ENCODE measurements around the gene BCAS4. TPM values are rescaled to one million over a fixed set of nuclear protein-coding genes. Genes with fewer than 3 reads are reported as not detected.
A peak's percentile ranks its signal among the peaks of the same experiment; 100 is the strongest.

BCAS4 gene
- total RNA-seq, 4 donors from 2014 or later, result 0.66 to 91.6 (median 1.9) TPM

DNA sequence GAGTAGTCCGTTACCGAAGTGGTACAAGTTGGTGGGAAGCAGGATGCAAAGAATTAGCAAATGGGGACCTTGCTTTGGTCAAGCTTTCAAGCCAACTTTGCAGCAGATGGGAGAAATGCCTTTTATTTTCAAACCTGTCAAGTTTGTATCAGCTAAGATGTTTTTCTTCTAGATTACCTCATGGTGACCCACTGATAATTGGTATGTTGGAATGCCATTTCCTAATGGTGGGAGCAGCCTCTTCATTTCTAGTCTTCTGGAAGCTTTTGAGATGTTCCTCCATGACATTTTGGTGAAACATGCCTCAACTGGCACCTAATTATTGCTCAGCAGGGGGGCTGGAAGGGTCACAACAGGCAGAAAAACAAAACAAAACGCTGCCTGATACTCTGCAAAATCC lies 92.7 kb downstream of the BCAS4 start:
- H3K4me1 ChIP-seq, result no peaks in the 10 kb centered on the region
- no peak overlapping the region for H3K27ac ChIP-seq
- no peaks in the 10 kb centered on the region for H3K27me3 ChIP-seq
- TF ChIP-seq, protein P1, sequence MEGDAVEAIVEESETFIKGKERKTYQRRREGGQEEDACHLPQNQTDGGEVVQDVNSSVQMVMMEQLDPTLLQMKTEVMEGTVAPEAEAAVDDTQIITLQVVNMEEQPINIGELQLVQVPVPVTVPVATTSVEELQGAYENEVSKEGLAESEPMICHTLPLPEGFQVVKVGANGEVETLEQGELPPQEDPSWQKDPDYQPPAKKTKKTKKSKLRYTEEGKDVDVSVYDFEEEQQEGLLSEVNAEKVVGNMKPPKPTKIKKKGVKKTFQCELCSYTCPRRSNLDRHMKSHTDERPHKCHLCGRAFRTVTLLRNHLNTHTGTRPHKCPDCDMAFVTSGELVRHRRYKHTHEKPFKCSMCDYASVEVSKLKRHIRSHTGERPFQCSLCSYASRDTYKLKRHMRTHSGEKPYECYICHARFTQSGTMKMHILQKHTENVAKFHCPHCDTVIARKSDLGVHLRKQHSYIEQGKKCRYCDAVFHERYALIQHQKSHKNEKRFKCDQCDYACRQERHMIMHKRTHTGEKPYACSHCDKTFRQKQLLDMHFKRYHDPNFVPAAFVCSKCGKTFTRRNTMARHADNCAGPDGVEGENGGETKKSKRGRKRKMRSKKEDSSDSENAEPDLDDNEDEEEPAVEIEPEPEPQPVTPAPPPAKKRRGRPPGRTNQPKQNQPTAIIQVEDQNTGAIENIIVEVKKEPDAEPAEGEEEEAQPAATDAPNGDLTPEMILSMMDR (IDR thresholded peaks at IDR 0.05), result no peak
- no peak for TF ChIP-seq POLR2A (IDR thresholded peaks at IDR 0.05)
- H3K9me3 ChIP-seq, result no peaks in the 10 kb centered on the region
- no peak for DNase-seq
- H3K4me3 ChIP-seq, result no peak overlapping the region
- peaks cover 0 to 37% (median 0%) of the 10 kb centered on the region in 3 donors for H3K36me3 ChIP-seq

DNA sequence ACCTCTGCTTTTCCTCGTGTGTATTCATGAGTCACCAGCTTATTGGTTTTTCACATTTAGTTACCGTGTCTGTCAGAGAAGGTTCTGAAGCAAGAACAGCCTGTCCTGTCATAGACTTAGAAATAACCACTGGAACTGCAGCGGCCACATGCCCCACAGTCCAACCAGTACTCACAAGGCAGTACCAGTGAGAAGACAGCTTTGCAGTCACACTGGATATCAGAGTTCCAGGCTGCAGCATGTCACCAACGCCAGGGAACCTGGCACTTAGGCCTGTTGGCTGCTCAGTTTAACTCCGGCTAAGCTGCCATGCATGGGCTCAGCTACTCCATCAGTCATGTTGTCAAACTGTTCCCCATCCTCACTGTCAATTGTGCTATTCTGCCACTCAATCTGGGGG lies 96.3 kb downstream of the BCAS4 start:
- no peaks in the 10 kb centered on the region for H3K9me3 ChIP-seq
- H3K4me1 ChIP-seq, result no peaks in the 10 kb centered on the region
- peak in 1 of 3 donors; percentile 24 for DNase-seq
- peaks cover 0 to 58% (median 0%) of the 10 kb centered on the region in 3 donors for H3K36me3 ChIP-seq
- H3K27ac ChIP-seq, result no peak overlapping the region
- no peak overlapping the region for H3K4me3 ChIP-seq
- no peak for TF ChIP-seq POLR2A (IDR thresholded peaks at IDR 0.05)
- TF ChIP-seq, protein P1 (IDR thresholded peaks at IDR 0.05), result no peak
- H3K27me3 ChIP-seq, result no peaks in the 10 kb centered on the region

DNA sequence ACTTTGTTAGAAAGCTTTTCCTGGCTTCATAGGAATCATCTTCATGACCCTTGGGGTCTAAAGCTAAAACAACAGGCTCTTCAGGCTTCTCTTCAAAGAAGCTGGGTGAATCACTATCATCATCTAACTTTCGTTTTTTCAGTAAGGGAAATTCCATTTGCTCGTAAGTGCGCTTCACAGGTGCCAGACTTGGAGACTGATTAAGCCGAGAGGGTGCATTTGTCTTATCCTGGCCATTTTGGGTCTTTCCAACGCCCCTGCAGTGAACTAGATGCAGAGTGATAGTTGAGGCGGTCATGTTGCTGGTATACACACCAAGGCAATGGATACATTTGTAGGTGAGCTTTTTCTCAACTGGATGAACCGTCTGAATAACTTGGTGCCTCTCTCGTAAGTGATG lies 97.5 kb downstream of the BCAS4 start:
- H3K36me3 ChIP-seq, result peaks cover 0 to 63% (median 0%) of the 10 kb centered on the region in 3 donors

DNA sequence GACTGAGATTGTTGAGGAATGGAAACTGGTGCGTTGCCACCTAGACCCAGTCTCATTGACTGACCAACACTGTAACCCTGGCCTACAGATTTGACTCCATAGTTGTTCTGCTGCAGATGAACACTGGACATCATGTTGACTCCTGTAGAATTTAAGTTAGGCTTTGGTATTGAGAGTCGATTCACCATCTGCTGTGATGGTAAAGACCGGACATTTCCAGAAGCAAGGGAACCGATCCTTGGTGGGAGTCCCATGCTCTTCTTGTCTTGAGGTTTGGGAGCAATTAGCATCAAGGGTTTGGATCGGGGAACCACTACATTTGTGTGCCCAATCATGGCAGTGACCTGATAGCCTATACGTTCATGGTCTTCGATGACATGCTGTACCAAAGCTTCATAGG lies 98.8 kb downstream of the BCAS4 start:
- Histone ChIP-seq H3K36me3 (peaks cover 0 to 69% (median 0%) of the 10 kb centered on the region in 3 donors), H3K4me3 (no peak overlapping the region), H3K27me3 (no peaks in the 10 kb centered on the region), H3K9me3 (no peaks in the 10 kb centered on the region), H3K4me1 (no peaks in the 10 kb centered on the region), H3K27ac (no peak overlapping the region)
- no peak for DNase-seq
- no peak for TF ChIP-seq POLR2A (IDR thresholded peaks at IDR 0.05)
- TF ChIP-seq, protein P1 (IDR thresholded peaks at IDR 0.05), result no peak

More for the DNA sequence above, 97.5 kb downstream of the BCAS4 start:
- H3K9me3 ChIP-seq, result no peaks in the 10 kb centered on the region
- DNase-seq, result no peak
- H3K4me3 ChIP-seq, result no peak overlapping the region
- TF ChIP-seq POLR2A (IDR thresholded peaks at IDR 0.05), result no peak
- TF ChIP-seq, protein P1 (IDR thresholded peaks at IDR 0.05), result no peak
- H3K4me1 ChIP-seq, result no peaks in the 10 kb centered on the region
- H3K27me3 ChIP-seq, result no peaks in the 10 kb centered on the region
- H3K27ac ChIP-seq, result no peak overlapping the region

DNA sequence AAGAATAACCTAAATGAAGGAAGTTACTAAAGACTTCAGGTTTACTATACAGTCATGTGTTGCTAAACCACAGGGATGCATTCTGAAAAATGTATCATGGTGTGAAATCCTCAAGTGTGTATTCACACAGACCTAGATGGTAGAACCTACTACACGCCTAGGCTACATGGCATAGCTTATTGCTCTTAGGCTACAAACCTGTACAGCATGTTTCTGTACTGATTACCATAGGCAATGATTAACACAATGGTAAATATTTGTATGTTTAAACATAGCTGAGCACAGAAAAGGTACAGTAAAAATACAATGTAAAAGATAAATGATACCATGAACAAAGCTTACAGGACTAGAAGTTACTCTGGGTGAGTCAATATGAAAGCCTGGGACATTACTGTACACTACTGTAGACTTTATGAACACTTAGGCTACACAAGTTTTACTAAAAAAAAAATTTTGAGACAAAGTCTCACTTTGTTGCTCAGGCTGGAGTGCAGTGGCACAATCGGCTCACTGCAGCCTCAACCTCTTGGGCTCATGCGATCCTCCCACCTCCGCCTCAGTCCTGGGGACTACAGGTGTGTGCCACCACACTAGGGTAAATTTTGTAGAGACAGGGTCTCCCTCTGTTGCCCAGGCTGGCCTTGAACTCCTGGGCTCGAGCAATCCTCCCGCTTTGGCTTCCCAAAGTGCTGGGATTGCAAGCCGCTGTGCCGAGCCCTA lies 100.4 kb downstream of the BCAS4 start:
- Histone ChIP-seq H3K27ac (no peak overlapping the region), H3K4me3 (no peak overlapping the region), H3K36me3 (peaks cover 0 to 71% (median 0%) of the 10 kb centered on the region in 3 donors), H3K4me1 (no peaks in the 10 kb centered on the region), H3K27me3 (no peaks in the 10 kb centered on the region), H3K9me3 (no peaks in the 10 kb centered on the region)
- DNase-seq, result no peak
- no peak for TF ChIP-seq POLR2A (IDR thresholded peaks at IDR 0.05)
- TF ChIP-seq, protein P1 (IDR thresholded peaks at IDR 0.05), result no peak
